H9 (cell line): ENCODE data around the gene CLMP. TPM values are rescaled to one million over a fixed set of nuclear protein-coding genes. Genes with fewer than 3 reads are reported as not detected.

ENCODE experiments used
- DNase-seq: peaks from one replicate; pipeline ENCODE4 v3.0.0-alpha.2; 2017
- H2AFZ ChIP-seq: one replicate; pipeline ENCODE4 v1.6.1; 2013; ENCODE audit warnings: mild to moderate bottlenecking, low read length, control low read depth, moderate library complexity
- H2AK5ac ChIP-seq: 2 replicates; pipeline ENCODE4 v1.6.1; 2013; ENCODE audit warnings: low read length, control low read depth, mixed read lengths; ENCODE audit not compliant: insufficient read length
- H2BK120ac ChIP-seq: one replicate; pipeline ENCODE4 v1.6.1; 2013; ENCODE audit warnings: low read depth, mild to moderate bottlenecking, low read length, control low read depth, inconsistent platforms; ENCODE audit not compliant: poor library complexity, severe bottlenecking
- H2BK12ac ChIP-seq: 2 replicates; pipeline ENCODE4 v1.6.1; 2013; ENCODE audit warnings: low read length, control low read depth, mixed read lengths, low read depth; ENCODE audit not compliant: insufficient read length
- H2BK15ac ChIP-seq: 2 replicates; pipeline ENCODE4 v1.6.1; 2013; ENCODE audit warnings: low read depth, low read length, control low read depth
- H2BK20ac ChIP-seq: one replicate; pipeline ENCODE4 v1.6.1; 2013; ENCODE audit warnings: low read depth, mild to moderate bottlenecking, low read length, control low read depth, inconsistent platforms; ENCODE audit not compliant: poor library complexity, severe bottlenecking
- H2BK5ac ChIP-seq: 2 replicates; pipeline ENCODE4 v1.6.1; 2013; ENCODE audit warnings: low read length, control low read depth, mixed read lengths; ENCODE audit not compliant: insufficient read length
- H3K14ac ChIP-seq: 2 replicates; pipeline ENCODE4 v1.6.1; 2013; ENCODE audit warnings: low read length, control low read depth; ENCODE audit not compliant: insufficient read depth
- H3K18ac ChIP-seq: 2 replicates; pipeline ENCODE4 v1.6.1; 2013; ENCODE audit warnings: low read depth, mild to moderate bottlenecking, mixed read lengths, low read length, control low read depth; ENCODE audit not compliant: insufficient read length
- H3K23ac ChIP-seq: 2 replicates; pipeline ENCODE4 v1.6.1; 2013; ENCODE audit warnings: low read length, control low read depth, mixed read lengths, low read depth; ENCODE audit not compliant: insufficient read length
- H3K23me2 ChIP-seq: 2 replicates; pipeline ENCODE4 v1.6.1; 2013; ENCODE audit warnings: low read depth, mild to moderate bottlenecking, mixed read lengths, low read length, control low read depth; ENCODE audit not compliant: insufficient read length, poor library complexity, severe bottlenecking
- H3K27ac ChIP-seq: 2 replicates; pipeline ENCODE4 v1.5.1; 2013; ENCODE audit warnings: low read length, control low read depth, mixed read lengths, low read depth; ENCODE audit not compliant: insufficient read length
- H3K27me3 ChIP-seq: 2 replicates; pipeline ENCODE4 v1.6.1; 2013; ENCODE audit warnings: low read length, control low read depth, inconsistent platforms; ENCODE audit not compliant: insufficient read depth
- H3K4ac ChIP-seq: 2 replicates; pipeline ENCODE4 v1.6.1; 2013; ENCODE audit warnings: low read depth, mild to moderate bottlenecking, control low read depth, inconsistent platforms, low read length, moderate library complexity
- H3K4me1 ChIP-seq: 2 replicates; pipeline ENCODE4 v1.6.1; 2013; ENCODE audit warnings: low read length, control low read depth, inconsistent platforms; ENCODE audit not compliant: insufficient read depth
- H3K4me2 ChIP-seq: 2 replicates; pipeline ENCODE4 v1.6.1; 2013; ENCODE audit warnings: low read length, control low read depth, mixed read lengths; ENCODE audit not compliant: insufficient read length, insufficient read depth
- H3K56ac ChIP-seq: 2 replicates; pipeline ENCODE4 v1.6.1; 2013; ENCODE audit warnings: low read depth, mild to moderate bottlenecking, mixed read lengths, low read length, control low read depth; ENCODE audit not compliant: insufficient read length
- H3K79me1 ChIP-seq: 2 replicates; pipeline ENCODE4 v1.6.1; 2013; ENCODE audit warnings: low read depth, mild to moderate bottlenecking, moderate library complexity, low read length, control low read depth, inconsistent platforms; ENCODE audit not compliant: insufficient read depth, poor library complexity, severe bottlenecking
- H3K79me2 ChIP-seq: 2 replicates; pipeline ENCODE4 v1.6.1; 2013; ENCODE audit warnings: low read length, control low read depth, inconsistent platforms; ENCODE audit not compliant: insufficient read depth
- H3K9ac ChIP-seq: 2 replicates; pipeline ENCODE4 v1.6.1; 2013; ENCODE audit warnings: low read length, control low read depth, mixed read lengths; ENCODE audit not compliant: insufficient read length; ENCODE audit errors: extremely low read depth
- H3K9me3 ChIP-seq: one replicate; pipeline ENCODE4 v1.6.1; 2013; ENCODE audit warnings: low read depth, low read length, inconsistent platforms; ENCODE audit not compliant: control insufficient read depth
- H3T11ph ChIP-seq: one replicate; pipeline ENCODE4 v1.6.1; 2013; ENCODE audit warnings: mild to moderate bottlenecking, low read length, control low read depth, inconsistent platforms
- H4K20me1 ChIP-seq: one replicate; pipeline ENCODE4 v1.6.1; 2013; ENCODE audit not compliant: control insufficient read depth, insufficient read length, insufficient read depth
- H4K5ac ChIP-seq: 2 replicates; pipeline ENCODE4 v1.6.1; 2013; ENCODE audit warnings: low read depth, mild to moderate bottlenecking, mixed read lengths, low read length, control low read depth; ENCODE audit not compliant: insufficient read length
- H4K8ac ChIP-seq: replicated peaks from 2 replicates; pipeline ENCODE4 v1.6.1; 2013; ENCODE audit warnings: low read length, control low read depth, mixed read lengths, low read depth; ENCODE audit not compliant: insufficient read length
- H4K91ac ChIP-seq: 2 replicates; pipeline ENCODE4 v1.6.1; 2013; ENCODE audit warnings: low read depth, mild to moderate bottlenecking, moderate library complexity, mixed read lengths, low read length, control low read depth; ENCODE audit not compliant: insufficient read length
- H3K27ac Mint-ChIP-seq, 3 experiments: 2 replicates in 2 of 3; 3 replicates in 1 of 3; pipeline ENCODE4 v1.8.0; 2020 to 2021; ENCODE audit warnings: mixed read lengths in 3 of 3, mild to moderate bottlenecking in 1 of 3, moderate library complexity in 1 of 3
- H3K27me3 Mint-ChIP-seq: 2 replicates; pipeline ENCODE4 v1.8.0; 2021; ENCODE audit warnings: low read depth, mild to moderate bottlenecking, moderate library complexity, mixed read lengths
- H3K36me3 Mint-ChIP-seq, 3 experiments: 2 replicates in 2 of 3; 3 replicates in 1 of 3; pipeline ENCODE4 v1.8.0; 2020 to 2021; ENCODE audit warnings: low read depth in 3 of 3, mixed read lengths in 3 of 3; ENCODE audit not compliant: insufficient read depth in 1 of 3
- H3K4me1 Mint-ChIP-seq, 2 experiments: 2 replicates each; pipeline ENCODE4 v1.8.0; 2020; ENCODE audit warnings: mixed read lengths in 2 of 2
- H3K4me3 Mint-ChIP-seq, 2 experiments: 2 replicates in 1 of 2; 3 replicates in 1 of 2; pipeline ENCODE4 v1.8.0; 2020 to 2021; ENCODE audit warnings: mild to moderate bottlenecking in 2 of 2, mixed read lengths in 2 of 2, moderate library complexity in 1 of 2
- H3K9me3 Mint-ChIP-seq, 2 experiments: 2 replicates in 1 of 2; 3 replicates in 1 of 2; pipeline ENCODE4 v1.8.0; 2020; ENCODE audit warnings: mild to moderate bottlenecking in 2 of 2, mixed read lengths in 2 of 2, moderate library complexity in 1 of 2
- CTCF ChIP-seq: fragments of 200-600 bp; sonication (generic); conservative IDR thresholded peaks from 3 replicates; pipeline ENCODE4 v1.8.0; 2021; ENCODE audit warnings: antibody characterized with exemption, mild to moderate bottlenecking
- WGBS: extraction: QIAGEN DNeasy Blood & Tissue Kit; methylation state at CpG from one replicate; pipeline ENCODE4 v1.1.7; 2013; ENCODE audit warnings: missing lambda C conversion rate, low lambda C conversion rate, mixed read lengths; ENCODE audit not compliant: insufficient read length; ENCODE audit errors: extremely low coverage; 5-methylcytosine and 5-hydroxymethylcytosine counted together
- total RNA-seq: library from RNA; stranded (reverse); gene quantifications from 2 replicates; pipeline ENCODE4 v1.2.1, GENCODE V29; 2021

The CLMP gene
- total RNA-seq, 1 experiment from 2014 or later: 13.8 TPM

DNA sequence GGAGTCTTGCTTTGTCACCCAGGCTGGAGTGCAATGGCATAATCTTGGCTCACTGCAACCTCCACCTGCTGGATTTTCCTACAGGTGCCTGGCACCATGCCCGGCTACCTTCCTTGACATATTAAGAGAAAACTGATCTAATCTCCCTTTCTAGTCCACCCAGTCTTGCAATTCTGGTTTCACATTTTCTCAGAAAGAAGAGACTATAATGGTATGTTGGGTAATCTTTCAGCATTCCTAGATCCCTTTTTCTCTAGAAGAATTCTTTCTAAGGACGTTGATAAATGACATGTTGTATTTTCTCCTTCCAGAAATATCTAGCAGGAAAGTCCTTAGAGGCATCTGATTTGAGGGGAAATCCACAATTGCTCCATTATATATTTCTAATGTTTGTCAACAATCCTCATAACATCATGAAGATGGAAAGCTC lies 122.7 kb downstream of the CLMP start:
- H3K79me1 ChIP-seq: no peaks in the 10 kb centered on the region
- Mint-ChIP-seq H3K27me3 (no peaks in the 10 kb centered on the region), H3K9me3 (no peaks in the 10 kb centered on the region), H3K4me3 (no peak overlapping the region), H3K36me3 (peaks cover 5 to 12% (median 7%) of the 10 kb centered on the region in 3 experiments; a peak in 6 of 7 replicates), H3K4me1 (peaks cover 39 to 43% of the 10 kb centered on the region in 2 experiments), H3K27ac (no peak overlapping the region)
- H3K4ac ChIP-seq: no peak overlapping the region
- no peak overlapping the region for H2AFZ ChIP-seq
- H3K56ac ChIP-seq: no peak overlapping the region
- H3K79me2 ChIP-seq: no peaks in the 10 kb centered on the region
- H4K20me1 ChIP-seq: no peaks in the 10 kb centered on the region
- no peak overlapping the region for H4K91ac ChIP-seq
- no peaks in the 10 kb centered on the region for H3K9me3 ChIP-seq
- no peak overlapping the region for H2BK12ac ChIP-seq
- no peaks in the 10 kb centered on the region for H3K27me3 ChIP-seq
- H2BK120ac ChIP-seq: no peak overlapping the region
- H3K4me1 ChIP-seq: peaks cover 2% of the 10 kb centered on the region; the same call in 1 of the 2 replicates
- WGBS: no CpG with 5 or more reads among the region's 2 CpGs
- no peak overlapping the region for H3K27ac ChIP-seq
- H2BK5ac ChIP-seq: no peak overlapping the region
- no peak overlapping the region for H3K23ac ChIP-seq
- no peak for DNase-seq
- H4K5ac ChIP-seq: no peak overlapping the region
- no peak for TF ChIP-seq CTCF
- no peak overlapping the region for H3T11ph ChIP-seq
- H2BK20ac ChIP-seq: no peak overlapping the region
- H3K18ac ChIP-seq: no peak overlapping the region
- H4K8ac ChIP-seq: no peak overlapping the region
- no peak overlapping the region for H3K4me2 ChIP-seq
- H3K23me2 ChIP-seq: no peaks in the 10 kb centered on the region
- H3K9ac ChIP-seq: no peak overlapping the region
- H3K14ac ChIP-seq: no peak overlapping the region
- H2BK15ac ChIP-seq: no peak overlapping the region
- H2AK5ac ChIP-seq: no peak overlapping the region
